Choroid plexus epithelial cell (primary cell): Measurements from ENCODE around the gene SHISA2.
"Not testable (repeated sequence)": the region's sequence is repeated elsewhere in the genome, so short reads cannot be mapped to it uniquely, and the experiment has no call there.

ENCODE experiments used
- DNase-seq: peaks from one replicate; pipeline ENCODE4 v3.0.0-alpha.2; 2010; ENCODE audit warnings: low read depth
- H3K4me3 ChIP-seq: 2 replicates; pipeline ENCODE4 v1.5.1; 2011; ENCODE audit warnings: low read depth, mild to moderate bottlenecking, control low read depth, low read length, moderate library complexity
- CTCF ChIP-seq: conservative IDR thresholded peaks from 2 replicates; pipeline ENCODE4 v1.5.1; 2011; ENCODE audit warnings: low read depth, mild to moderate bottlenecking, control low read depth, inconsistent platforms, low read length, moderate library complexity

Gene SHISA2

GRCh38 chr13:26067601-26068000 lies 15.8 kb upstream of the SHISA2 start:
- DNase-seq, result no peak
- H3K4me3 ChIP-seq, result no peak overlapping the region
- TF ChIP-seq CTCF, result no peak

- not testable (repeated sequence) for DNase-seq, H3K4me3 ChIP-seq
These were observed 14.7 kb upstream of the SHISA2 start for GRCh38 chr13:26066492-26066891.

- peak; percentile 84 for DNase-seq
- H3K4me3 ChIP-seq, result no peak overlapping the region
- peak; percentile 93 for TF ChIP-seq CTCF
These were observed 11.1 kb upstream of the SHISA2 start for GRCh38 chr13:26062853-26063444.

GRCh38 chr13:26061947-26062346 lies 10.1 kb upstream of the SHISA2 start:
- H3K4me3 ChIP-seq, result no peak overlapping the region
- peak; percentile 9 for TF ChIP-seq CTCF
- DNase-seq, result peak; percentile 94

- TF ChIP-seq CTCF, result no peak
- DNase-seq, result no peak
- no peak overlapping the region for H3K4me3 ChIP-seq
These were observed 9.4 kb upstream of the SHISA2 start for GRCh38 chr13:26061256-26061655.

- no peak for TF ChIP-seq CTCF
- DNase-seq, result no peak
These were observed 8.5 kb upstream of the SHISA2 start for GRCh38 chr13:26060357-26060756.

GRCh38 chr13:26058704-26059103 lies 6.9 kb upstream of the SHISA2 start:
- no peak for DNase-seq
- no peak for TF ChIP-seq CTCF
- no peak overlapping the region for H3K4me3 ChIP-seq

More at GRCh38 chr13:26060357-26060756, 8.5 kb upstream of the SHISA2 start:
- H3K4me3 ChIP-seq, result no peak overlapping the region

- DNase-seq, result no peak
- no peak overlapping the region for H3K4me3 ChIP-seq
- TF ChIP-seq CTCF, result no peak
These were observed 3.1 kb upstream of the SHISA2 start for GRCh38 chr13:26054896-26055295.
